OCI-LY1 (cell line): ENCODE results near the gene SPATA9.

Source experiments
- CTCF ChIP-seq: fragments of 200-600 bp; sonication (generic), shearing (Covaris generic); IDR thresholded peaks from 2 replicates; pipeline ENCODE4 v1.5.1; 2017; ENCODE audit warnings: mild to moderate bottlenecking, antibody characterized with exemption, low read length, moderate library complexity, mixed read lengths
- EZH2 ChIP-seq: fragments of 200-600 bp; sonication (generic), shearing (Covaris generic); IDR thresholded peaks from 2 replicates; pipeline ENCODE4 v1.8.0; 2017; ENCODE audit warnings: borderline replicate concordance, mixed run types, mild to moderate bottlenecking, antibody characterized with exemption, low read length, moderate library complexity, mixed read lengths

- no peak for TF ChIP-seq CTCF
- no peak for TF ChIP-seq EZH2
These were observed 45.0 kb upstream of the SPATA9 start for GRCh38 chr5:95727764-95728191.
